ENCODE results near the gene BSCL2. TPM values are rescaled to one million over a fixed set of nuclear protein-coding genes. Genes with fewer than 3 reads are reported as not detected.

The BSCL2 gene
- total RNA-seq (ENCODE audit: low replicate concordance): 34.7 and 65.3 TPM in 2 replicates

GRCh38 chr11:62707277-62707861 is at the start of gene BSCL2, which contains the start of gene GNG3:
BSCL2 (minus strand) TSS chr11:62707424; CDS start chr11:62707195, 229 bp downstream.
GNG3 (plus strand) TSS chr11:62707676; CDS start chr11:62708296, 620 bp downstream.

GRCh38 chr11:62753736-62754603 is 46.7 kb upstream of the BSCL2 start, which contains the start of gene ZBTB3:
ZBTB3 (minus strand) TSS chr11:62754160; CDS start chr11:62753664, 496 bp downstream.

GRCh38 chr11:62728171-62728988 is 21.2 kb upstream of the BSCL2 start, which contains the start of gene TTC9C:
TTC9C (plus strand) TSS chr11:62728486; CDS start chr11:62728849, 363 bp downstream.

GRCh38 chr11:62727165-62727871 is 20.1 kb upstream of the BSCL2 start, which contains the start of gene HNRNPUL2:
HNRNPUL2 (minus strand) TSS chr11:62727457; CDS start chr11:62727156, 301 bp downstream.

GRCh38 chr11:62689421-62690183 is 17.6 kb downstream of the BSCL2 start, which contains the start of gene LRRN4CL:
LRRN4CL (minus strand) TSS chr11:62689530; CDS start chr11:62688508, 1,022 bp downstream.

GRCh38 chr11:62678770-62679696 is 28.2 kb downstream of the BSCL2 start, which contains the start of gene UBXN1:
UBXN1 (minus strand) TSS chr11:62679073; CDS start chr11:62678923, 150 bp downstream.

GRCh38 chr11:62671608-62672389 is 35.4 kb downstream of the BSCL2 start, which contains the start of the genes LBHD1 and UQCC3:
LBHD1 (minus strand) TSS chr11:62672267; CDS start chr11:62670031, 2,236 bp downstream.
UQCC3 (plus strand) TSS chr11:62671673; CDS start chr11:62671746, 73 bp downstream.

GRCh38 chr11:62665075-62665598 is 42.1 kb downstream of the BSCL2 start, which contains the start of the genes C11orf98 and CSKMT:
C11orf98 (minus strand) TSS chr11:62665210; CDS start chr11:62665169, 41 bp downstream.
CSKMT (plus strand) TSS chr11:62665312; CDS start chr11:62665880, 568 bp downstream.

GRCh38 chr11:62645946-62646824 is 61.0 kb downstream of the BSCL2 start, which contains the start of gene GANAB:
GANAB (minus strand) TSS chr11:62646613; CDS start chr11:62646599, 14 bp downstream.

Other genes with a start within 250 kb of the BSCL2 start
- 257 and 396 TPM in 2 replicates for gene AHNAK, start 160.6 kb downstream of the BSCL2 start, total RNA-seq (ENCODE audit: low replicate concordance)
- gene EEF1G, start 133.5 kb downstream of the BSCL2 start, total RNA-seq (ENCODE audit: low replicate concordance): 1,294 and 1,609 TPM in 2 replicates
- 5.4 and 6.5 TPM in 2 replicates for gene TUT1, start 115.9 kb downstream of the BSCL2 start, total RNA-seq (ENCODE audit: low replicate concordance)
- 79.0 and 124 TPM in 2 replicates for gene MTA2, start 105.6 kb downstream of the BSCL2 start, total RNA-seq (ENCODE audit: low replicate concordance)
- 10.3 and 20.2 TPM in 2 replicates for gene EML3, start 94.6 kb downstream of the BSCL2 start, total RNA-seq (ENCODE audit: low replicate concordance)
- 6.7 and 8.4 TPM in 2 replicates for gene ROM1, start 94.2 kb downstream of the BSCL2 start, total RNA-seq (ENCODE audit: low replicate concordance)
- gene B3GAT3, start 85.4 kb downstream of the BSCL2 start, total RNA-seq (ENCODE audit: low replicate concordance): 17.2 and 20.3 TPM in 2 replicates
- gene GANAB, start 60.8 kb downstream of the BSCL2 start, total RNA-seq (ENCODE audit: low replicate concordance): 211 and 260 TPM in 2 replicates
- gene INTS5, start 54.1 kb downstream of the BSCL2 start, total RNA-seq (ENCODE audit: low replicate concordance): 12.4 and 15.0 TPM in 2 replicates
- gene C11orf98, start 42.2 kb downstream of the BSCL2 start, total RNA-seq (ENCODE audit: low replicate concordance): 7.3 and 54.1 TPM in 2 replicates
- gene CSKMT, start 42.1 kb downstream of the BSCL2 start, total RNA-seq (ENCODE audit: low replicate concordance): 7.4 TPM in 2 replicates
- 12.1 and 14.4 TPM in 2 replicates for gene UQCC3, start 35.8 kb downstream of the BSCL2 start, total RNA-seq (ENCODE audit: low replicate concordance)
- 0.82 and 2.4 TPM in 2 replicates for gene LBHD1, start 35.2 kb downstream of the BSCL2 start, total RNA-seq (ENCODE audit: low replicate concordance)
- 154 and 462 TPM in 2 replicates for gene UBXN1, start 28.4 kb downstream of the BSCL2 start, total RNA-seq (ENCODE audit: low replicate concordance)
- gene LRRN4CL, start 17.9 kb downstream of the BSCL2 start, total RNA-seq (ENCODE audit: low replicate concordance): 0.45 and 17.7 TPM in 2 replicates
- not detected in 2 replicates for gene GNG3, start 252 bp upstream of the BSCL2 start, total RNA-seq (ENCODE audit: low replicate concordance)
- gene HNRNPUL2, start 20.0 kb upstream of the BSCL2 start, total RNA-seq (ENCODE audit: low replicate concordance): 7.5 and 8.9 TPM in 2 replicates
- 33.1 and 39.7 TPM in 2 replicates for gene TTC9C, start 21.1 kb upstream of the BSCL2 start, total RNA-seq (ENCODE audit: low replicate concordance)
- gene ZBTB3, start 46.7 kb upstream of the BSCL2 start, total RNA-seq (ENCODE audit: low replicate concordance): 8.0 and 9.4 TPM in 2 replicates
- gene POLR2G, start 54.2 kb upstream of the BSCL2 start, total RNA-seq (ENCODE audit: low replicate concordance): 93.8 and 114 TPM in 2 replicates
- 13.2 and 27.4 TPM in 2 replicates for gene TAF6L, start 64.0 kb upstream of the BSCL2 start, total RNA-seq (ENCODE audit: low replicate concordance)
- 19.2 and 22.9 TPM in 2 replicates for gene TMEM179B, start 80.0 kb upstream of the BSCL2 start, total RNA-seq (ENCODE audit: low replicate concordance)
- gene TMEM223, start 84.6 kb upstream of the BSCL2 start, total RNA-seq (ENCODE audit: low replicate concordance): 4.6 and 14.6 TPM in 2 replicates
- 12.1 and 24.9 TPM in 2 replicates for gene NXF1, start 98.0 kb upstream of the BSCL2 start, total RNA-seq (ENCODE audit: low replicate concordance)
- 45.7 and 50.7 TPM in 2 replicates for gene STX5, start 124.6 kb upstream of the BSCL2 start, total RNA-seq (ENCODE audit: low replicate concordance)
- gene TEX54, start 125.4 kb upstream of the BSCL2 start, total RNA-seq (ENCODE audit: low replicate concordance): not detected in 2 replicates
- gene WDR74, start 132.2 kb upstream of the BSCL2 start, total RNA-seq (ENCODE audit: low replicate concordance): 57.8 and 63.7 TPM in 2 replicates
- 226 and 293 TPM in 2 replicates for gene SLC3A2, start 173.5 kb upstream of the BSCL2 start, total RNA-seq (ENCODE audit: low replicate concordance)
- not detected in 2 replicates for gene CHRM1, start 213.9 kb upstream of the BSCL2 start, total RNA-seq (ENCODE audit: low replicate concordance)

Measured in smooth muscle cell of the coronary artery (primary cell).